OCI-LY7 (cell line): ENCODE results near the gene COL13A1.

Experiments used
- CTCF ChIP-seq: fragments of 200-600 bp; sonication (generic); conservative IDR thresholded peaks from 2 replicates; pipeline ENCODE4 v1.5.1; 2014; ENCODE audit warnings: mild to moderate bottlenecking, antibody characterized with exemption, low read length, moderate library complexity, mixed read lengths
- EZH2phosphoT487 ChIP-seq: fragments of 200-600 bp; sonication (generic); IDR thresholded peaks from 2 replicates; pipeline ENCODE4 v1.6.1; 2018; ENCODE audit warnings: low read depth, borderline replicate concordance, mild to moderate bottlenecking, mixed run types, antibody characterized with exemption, low read length, moderate library complexity, mixed read lengths

GRCh38 chr10:69752479-69752878 is 49.2 kb upstream of the COL13A1 start:
- TF ChIP-seq CTCF (no peak), EZH2phosphoT487 (no peak)
